Measurements from ENCODE around the gene MAGEA9. TPM values are rescaled to one million over a fixed set of nuclear protein-coding genes. Genes with fewer than 3 reads are reported as not detected.

Gene MAGEA9
- total and polyA plus RNA-seq, 9 of the 15 experiments (the other 6 are each of a cell fraction or from before 2014, with no cell fraction given), result 0.08 to 1.0 (median 0.25) TPM; not detected in 4

- ChIA-PET CTCF (ENCODE audit: low intra/inter-chr PET ratio) (no interaction called here), POLR2A (no interaction called here)
- ATAC-seq (no peak), DNase-seq (ENCODE audit: extremely low read depth in 1 of 4, low spot score in 3 of 4) (no peak), FAIRE-seq (no peak)
- in situ Hi-C loops (cut with MboI), result loop anchor here (25.0 kb wide), 1 partner anchor 232 kb away; the partner anchor contains the start of genes HSFX2 and MAGEA9B
- Histone ChIP-seq H3K4me2 (ENCODE audit: insufficient read depth, low read length) (no peak overlapping the region), H4K20me1 (replicated peaks; ENCODE audit: control insufficient read depth, insufficient read depth, low read length) (no peaks in the 10 kb centered on the region), H3K36me3 (ENCODE audit: control insufficient read depth, insufficient read depth, low read length) (no peaks in the 10 kb centered on the region), H3K4me1 (replicated peaks in 1 of 2; ENCODE audit: control insufficient read depth in 2 of 2, insufficient read depth in 2 of 2, low read length in 2 of 2) (no peaks in the 10 kb centered on the region; a peak in 1 of 5 replicates), H3K27ac (ENCODE audit: extremely low read depth, low read depth, low read length) (no peak overlapping the region), H3K9ac (ENCODE audit: insufficient read depth in 1 of 2, low read depth in 2 of 2, low read length in 2 of 2) (no peak overlapping the region), H3K27me3 (ENCODE audit: control insufficient read depth in 2 of 2, insufficient read depth in 2 of 2, low read length in 2 of 2) (no peaks in the 10 kb centered on the region), H2AFZ (ENCODE audit: low read depth, low read length) (no peak overlapping the region), H3K4me3 (no peak overlapping the region), H3K9me3 (replicated peaks; ENCODE audit: control insufficient read depth, insufficient read depth, low read depth, low read length) (no peaks in the 10 kb centered on the region), H3K9me1 (ENCODE audit: control insufficient read depth, insufficient read depth, low read length) (no peaks in the 10 kb centered on the region), H3K79me2 (ENCODE audit: control insufficient read depth, insufficient read depth, low read length) (no peaks in the 10 kb centered on the region)
- WGBS (ENCODE audit: insufficient coverage, low coverage, missing lambda C conversion rate), result 0% methylated on average over 2 of the region's 2 CpGs
- no peak for TF ChIP-seq FOXA3 (CRISPR knock-in tag; conservative IDR thresholded peaks at IDR 0.05 in 1 of 2, IDR thresholded peaks at IDR 0.05 in 1 of 2)
- no peak for TF ChIP-seq ILF3 (IDR thresholded peaks at IDR 0.05; ENCODE audit: borderline replicate concordance)
- TF ChIP-seq EZH2 (IDR thresholded peaks at IDR 0.05; ENCODE audit: borderline replicate concordance, low read depth, low read length), result no peak
- TF ChIP-seq ZNF644 (tag; IDR thresholded peaks at IDR 0.05; ENCODE audit: low read depth), result no peak
- no peak for TF ChIP-seq ZNF347 (CRISPR knock-in tag; IDR thresholded peaks at IDR 0.05; ENCODE audit: low read depth)
- TF ChIP-seq FOXJ2 (tag; IDR thresholded peaks at IDR 0.05), result no peak
- no peak for TF ChIP-seq HDAC8 (tag; IDR thresholded peaks at IDR 0.05)
- no peak for TF ChIP-seq ASH1L (IDR thresholded peaks at IDR 0.05; ENCODE audit: borderline replicate concordance, low read depth, partially characterized antibody)
- BruUV-seq (replicated peaks), result no TSS peak
- intact Hi-C loops (cut with micrococcal nuclease), result no loop called here
These were observed 37.6 kb downstream of the MAGEA9 start for GRCh38 chrX:149819371-149819770.

Measured in K562 (cell line).